T follicular helper cell (primary cell): ENCODE results near the gene CNIH2.
"Not testable (repeated sequence)": the region's sequence is repeated elsewhere in the genome, so short reads cannot be mapped to it uniquely, and the experiment has no call there.

Source experiments
- DNase-seq: peaks from one replicate; pipeline ENCODE4 v3.0.0-alpha.2; 2020; ENCODE audit warnings: low read depth

CNIH2 gene

DNA sequence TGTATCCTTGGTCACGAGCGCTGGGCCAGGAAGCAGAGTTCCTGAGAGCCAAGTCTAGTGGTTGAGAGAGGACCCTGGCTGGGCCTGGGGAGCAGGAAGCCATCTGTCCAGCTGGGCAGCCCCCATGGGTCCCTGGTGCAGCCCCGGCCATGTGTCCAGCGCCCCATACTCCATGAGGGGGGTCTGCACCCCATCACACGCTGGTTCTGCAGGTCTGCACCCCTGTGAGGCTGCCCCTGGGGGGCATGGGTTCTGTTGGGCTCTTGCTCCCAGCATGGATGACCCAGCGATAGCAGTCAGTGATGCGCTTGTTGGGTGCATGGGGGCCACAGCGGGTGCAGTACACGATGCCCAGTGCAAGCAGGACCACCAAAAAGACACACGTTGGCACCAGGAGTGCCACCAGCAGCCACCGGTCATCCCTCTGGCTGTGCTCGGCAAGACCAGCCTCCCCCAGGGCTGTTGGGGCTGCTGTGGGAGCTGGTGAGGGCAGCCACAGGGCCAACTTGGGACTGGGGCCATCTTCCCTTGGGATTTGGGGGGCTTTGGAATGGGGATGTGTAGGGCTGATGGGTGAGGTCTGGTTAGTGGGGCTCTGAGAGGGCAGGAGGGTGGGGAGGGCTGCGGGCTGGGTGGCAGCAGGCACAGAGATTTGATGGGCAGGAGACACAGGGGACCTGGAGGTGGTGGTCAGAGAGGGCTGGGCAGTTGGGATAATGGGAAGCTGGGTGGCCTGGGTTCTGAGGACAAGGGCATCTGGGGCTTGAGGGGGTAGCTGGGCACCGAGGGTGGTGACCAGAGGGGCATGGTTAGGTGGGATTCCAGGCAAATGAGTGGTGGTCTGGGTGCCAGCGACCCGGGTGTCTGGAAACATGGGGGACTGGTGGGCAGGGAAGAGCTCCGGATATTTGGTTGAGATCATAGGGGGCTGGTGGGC, 36.9 kb downstream of the CNIH2 start:
- no peak for DNase-seq

DNA sequence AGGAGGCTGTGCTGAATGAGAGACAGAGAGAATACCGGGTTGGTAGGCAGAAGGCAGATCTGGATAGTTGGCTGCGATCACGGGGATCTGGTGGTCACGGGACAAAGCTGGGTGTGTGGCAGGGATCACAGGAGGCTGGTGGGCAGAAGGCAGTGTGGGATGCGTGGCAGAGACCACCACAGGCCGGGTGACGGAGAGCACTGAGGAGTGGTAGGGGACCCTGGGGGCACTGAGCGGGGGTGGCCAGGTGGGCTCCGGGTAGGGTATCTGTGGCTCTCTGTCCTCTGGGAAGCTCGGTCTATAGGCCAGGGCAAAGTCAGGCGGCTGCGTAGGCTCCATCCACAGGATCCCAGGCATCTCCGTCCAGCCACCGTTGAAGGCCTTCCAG, 37.5 kb downstream of the CNIH2 start:
- DNase-seq: no peak

DNA sequence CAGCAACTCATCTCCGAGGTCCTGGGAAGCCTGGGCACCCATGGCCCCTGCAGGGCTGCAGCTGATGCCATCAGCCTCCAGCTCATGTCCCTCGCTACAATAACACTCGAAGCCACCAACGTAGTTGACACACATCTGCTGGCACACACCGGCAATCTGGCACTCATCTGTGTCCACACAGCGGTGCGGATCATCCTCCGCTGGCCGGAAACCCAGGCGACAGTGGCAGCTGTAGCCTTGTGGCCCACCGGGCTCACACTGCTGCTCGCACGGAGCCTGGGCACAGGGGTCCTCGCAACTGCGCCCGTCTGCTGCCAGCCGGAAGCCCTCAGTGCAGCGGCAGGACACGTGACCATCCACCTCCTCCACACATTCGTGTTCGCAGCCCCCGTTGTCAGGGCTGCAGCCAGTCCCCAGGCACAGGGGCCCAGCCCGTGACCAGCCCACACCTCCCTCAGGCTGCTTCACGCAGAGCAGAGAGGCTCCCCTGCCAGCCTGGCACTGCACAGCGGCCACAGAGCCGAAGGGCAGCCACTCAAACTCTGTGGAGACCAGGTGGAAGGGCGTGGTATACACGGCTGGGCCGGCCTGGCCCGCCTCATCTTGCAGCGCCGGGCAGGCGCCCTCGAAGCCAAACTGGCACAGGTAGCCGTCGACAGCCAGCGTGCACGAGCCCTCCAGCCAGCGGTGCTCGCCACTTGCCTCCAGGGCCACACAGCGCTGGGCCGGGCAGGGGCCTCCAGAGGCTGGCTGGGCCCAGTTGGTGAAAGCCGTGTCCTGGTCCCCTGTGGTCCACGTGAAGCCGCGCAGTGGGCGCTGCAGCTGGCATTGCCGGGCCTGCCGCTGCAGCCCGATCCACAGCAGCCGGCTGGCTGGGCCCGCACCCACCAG, 38.2 kb downstream of the CNIH2 start:
- DNase-seq: no peak

DNA sequence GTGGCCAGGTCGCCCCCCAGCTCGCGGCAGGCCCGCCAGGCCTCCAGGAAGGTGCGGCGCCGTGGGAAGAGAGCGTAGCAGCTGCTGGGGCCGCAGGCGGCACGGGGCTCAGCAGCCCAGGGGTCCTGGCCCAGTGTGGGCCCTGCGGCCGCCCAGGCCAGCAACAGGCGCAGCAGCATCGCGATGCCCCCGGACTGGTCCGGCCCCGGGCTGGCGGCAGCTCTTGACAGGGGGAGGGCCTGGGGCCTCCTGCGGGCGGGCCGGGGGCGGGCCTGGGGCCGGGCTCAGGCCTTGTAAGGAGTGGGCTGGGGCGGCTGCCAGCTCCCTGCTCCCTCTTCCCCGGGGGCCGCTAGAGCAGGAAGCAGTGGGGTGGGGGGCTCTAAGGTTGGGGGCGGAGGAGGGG, 38.9 kb downstream of the CNIH2 start, which contains the start of gene CD248:
TSS of gene CD248 (minus strand) at position 196 of the 403 bp plus-strand sequence. CDS start at position 179, 17 bp downstream.
- no peak for DNase-seq

DNA sequence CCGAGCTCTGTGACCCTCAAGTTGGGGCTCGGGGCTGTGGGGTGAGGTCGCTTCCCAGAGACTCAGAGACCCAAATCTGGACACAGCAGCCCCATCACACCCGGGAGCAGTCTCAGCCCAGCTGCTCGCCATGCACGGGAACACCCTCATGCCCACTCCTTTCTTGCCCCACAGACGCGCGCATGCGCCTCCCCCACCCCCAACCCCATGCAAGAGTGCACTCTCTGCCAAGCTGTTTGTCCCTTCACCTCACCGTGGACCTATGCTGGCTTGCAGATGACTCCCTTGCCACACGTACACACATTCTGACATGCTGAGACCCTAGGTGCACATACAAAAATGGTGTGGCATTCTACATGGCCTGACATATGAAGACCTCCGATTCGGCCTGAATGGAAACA, 39.3 kb downstream of the CNIH2 start:
- no peak for DNase-seq

DNA sequence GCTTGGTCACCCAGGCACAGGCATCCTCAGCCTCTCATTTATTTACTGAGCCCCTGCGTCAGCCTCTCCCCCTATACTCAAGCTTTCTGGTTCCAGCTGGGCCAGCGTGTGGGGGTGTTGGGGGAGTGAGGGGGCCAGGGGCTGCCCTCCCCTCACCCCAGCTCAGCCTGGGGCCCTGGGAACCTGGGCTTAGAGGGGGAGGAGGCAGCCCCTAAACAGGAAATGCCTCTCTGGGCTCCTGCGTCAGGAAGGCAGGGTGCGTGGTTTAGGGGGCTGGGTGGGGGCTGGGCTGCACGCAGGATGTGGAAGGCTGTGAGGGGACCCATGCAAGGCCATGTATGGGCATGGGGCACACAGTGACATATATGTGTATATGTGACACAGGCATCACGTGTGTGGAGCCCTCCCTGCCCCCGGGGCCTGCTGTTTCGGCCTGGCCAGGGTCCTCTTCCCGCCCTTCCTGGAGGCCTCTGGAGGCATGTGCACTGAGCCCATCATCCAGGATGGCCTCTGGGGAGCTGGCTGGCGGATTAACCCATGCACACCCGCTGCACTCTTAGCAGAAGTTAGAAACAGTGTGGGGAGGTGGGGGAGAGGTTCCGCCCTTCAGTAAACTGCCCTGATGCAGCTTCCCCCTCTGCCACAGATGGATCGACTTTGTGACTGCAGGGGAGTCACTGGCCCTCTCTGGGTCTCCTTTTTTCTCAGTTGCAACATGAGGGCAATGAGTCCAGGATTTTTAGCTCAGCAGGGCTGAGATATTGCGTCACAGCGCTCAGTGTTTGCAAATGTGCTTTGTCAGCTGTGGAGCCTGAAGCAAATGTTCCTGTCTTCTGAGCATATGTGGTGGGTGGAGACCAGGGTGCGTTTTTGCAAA, 40.0 kb downstream of the CNIH2 start:
- DNase-seq: peak; percentile 58

DNA sequence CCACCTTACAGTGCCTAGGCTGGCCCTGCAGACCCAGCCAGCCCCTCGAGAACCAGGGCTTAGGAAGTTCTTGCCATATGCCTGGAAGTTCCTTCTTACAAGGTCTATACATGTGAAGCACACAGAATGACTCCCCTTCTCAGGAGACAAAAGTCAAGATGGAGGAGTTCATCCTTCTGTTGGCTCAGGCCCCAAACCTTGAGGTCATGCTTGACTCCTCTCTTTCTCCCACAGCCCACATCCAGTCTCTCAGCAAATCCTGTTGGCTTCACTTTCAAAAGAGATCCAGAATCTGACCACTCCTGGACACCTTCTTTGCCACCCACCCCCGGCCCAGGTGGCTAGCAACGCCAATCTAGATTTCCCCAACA, 40.6 kb downstream of the CNIH2 start:
- no peak for DNase-seq

DNA sequence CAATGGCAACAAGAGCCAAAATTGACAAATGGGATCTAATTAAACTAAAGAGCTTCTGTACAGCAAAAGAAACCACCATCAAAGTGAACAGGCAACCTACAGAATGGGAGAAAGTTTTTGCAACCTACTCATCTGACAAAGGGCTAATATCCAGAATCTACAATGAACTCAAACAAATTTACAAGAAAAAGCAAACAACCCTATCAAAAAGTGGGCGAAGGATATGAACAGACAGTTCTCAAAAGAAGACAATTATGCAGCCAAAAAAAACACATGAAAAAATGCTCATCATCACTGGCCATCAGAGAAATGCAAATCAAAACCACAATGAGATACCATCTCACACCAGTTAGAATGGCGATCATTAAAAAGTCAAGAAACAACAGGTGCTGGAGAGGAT, 42.3 kb downstream of the CNIH2 start:
- DNase-seq: not testable (repeated sequence)

DNA sequence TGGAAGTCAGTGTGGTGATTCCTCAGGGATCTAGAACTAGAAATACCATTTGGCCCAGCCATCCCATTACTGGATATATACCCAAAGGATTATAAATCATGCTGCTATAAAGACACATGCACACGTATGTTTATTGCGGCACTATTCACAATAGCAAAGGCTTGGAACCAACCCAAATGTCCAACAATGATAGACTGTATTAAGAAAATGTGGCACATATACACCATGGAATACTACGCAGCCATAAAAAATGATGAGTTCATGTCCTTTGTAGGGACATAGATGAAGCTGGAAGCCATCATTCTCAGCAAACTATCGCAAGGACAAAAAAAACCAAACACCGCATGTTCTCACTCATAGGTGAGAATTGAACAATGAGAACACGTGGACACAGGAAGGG, 42.8 kb downstream of the CNIH2 start:
- DNase-seq: not testable (repeated sequence)

DNA sequence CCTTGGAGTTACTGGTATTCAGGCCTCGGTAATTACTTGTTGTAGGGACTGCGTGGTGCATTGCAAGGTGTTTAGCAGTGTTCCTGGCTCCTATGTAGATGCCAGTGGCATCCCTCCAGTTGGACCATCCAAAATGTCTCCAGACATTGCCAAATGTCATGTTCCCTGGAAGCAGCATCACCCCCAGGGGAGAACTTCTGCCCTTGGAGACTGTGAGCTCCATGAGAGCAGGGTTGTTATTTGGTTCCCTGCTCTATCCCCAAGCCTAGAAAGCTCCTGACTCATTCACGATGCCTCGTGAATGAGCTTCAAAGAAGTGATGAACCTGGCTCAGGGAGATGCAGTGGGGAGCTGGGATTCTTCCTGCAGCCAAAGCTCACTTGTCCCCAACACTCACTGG, 43.6 kb downstream of the CNIH2 start:
- DNase-seq: no peak

DNA sequence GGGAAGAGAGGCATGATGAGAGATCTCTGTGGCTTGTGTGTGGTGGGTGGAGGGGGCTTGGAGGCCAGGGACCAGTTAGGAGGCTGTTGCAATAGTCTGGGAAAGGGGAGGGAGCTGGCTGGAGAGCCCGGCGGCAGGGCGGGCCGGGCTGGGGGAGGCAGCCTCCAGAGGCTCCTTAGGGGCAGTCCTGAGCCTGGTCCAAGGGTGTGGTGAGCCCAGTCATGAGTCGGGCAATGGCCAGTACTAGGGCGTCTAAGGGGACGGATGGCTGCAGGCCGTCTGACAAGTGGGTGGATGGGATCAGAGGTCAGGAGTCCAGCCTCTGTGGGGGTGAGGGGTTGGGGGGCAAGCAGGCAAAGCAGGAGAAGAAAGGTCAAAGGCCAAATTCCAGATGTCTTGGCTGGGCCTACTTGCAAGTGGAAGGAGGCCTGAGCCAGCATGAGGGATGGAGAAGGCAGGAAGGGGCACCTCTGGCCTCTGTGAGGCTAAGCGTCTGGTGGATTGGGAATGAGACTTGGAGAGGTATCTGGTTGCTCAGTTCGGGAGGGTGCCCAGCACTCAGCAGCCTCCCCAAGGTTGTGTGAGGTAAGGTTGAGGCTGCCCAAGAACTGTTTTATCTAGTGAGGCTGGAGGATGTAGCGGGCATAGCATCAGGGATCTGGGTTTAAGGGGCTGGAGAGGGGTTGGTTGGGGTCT, 44.9 kb downstream of the CNIH2 start:
- no peak for DNase-seq

DNA sequence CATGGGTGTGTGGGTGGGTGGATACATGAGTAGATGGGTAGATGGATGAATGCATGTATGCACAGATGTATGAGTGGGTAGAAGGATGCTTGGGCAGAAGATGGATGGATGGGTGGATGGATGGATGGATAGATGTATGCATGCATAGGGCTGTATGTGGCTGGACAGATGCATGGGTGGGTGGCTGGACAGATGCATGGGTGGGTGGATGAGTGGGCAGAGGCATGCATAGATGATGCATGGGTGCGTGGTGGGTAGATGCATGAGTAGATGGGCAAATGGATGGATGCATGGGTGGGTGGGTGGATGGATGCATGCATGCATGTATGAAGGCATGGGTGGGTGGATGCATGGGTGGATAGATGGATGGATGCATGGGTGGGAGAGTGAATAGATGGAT, 45.7 kb downstream of the CNIH2 start:
- no peak for DNase-seq

DNA sequence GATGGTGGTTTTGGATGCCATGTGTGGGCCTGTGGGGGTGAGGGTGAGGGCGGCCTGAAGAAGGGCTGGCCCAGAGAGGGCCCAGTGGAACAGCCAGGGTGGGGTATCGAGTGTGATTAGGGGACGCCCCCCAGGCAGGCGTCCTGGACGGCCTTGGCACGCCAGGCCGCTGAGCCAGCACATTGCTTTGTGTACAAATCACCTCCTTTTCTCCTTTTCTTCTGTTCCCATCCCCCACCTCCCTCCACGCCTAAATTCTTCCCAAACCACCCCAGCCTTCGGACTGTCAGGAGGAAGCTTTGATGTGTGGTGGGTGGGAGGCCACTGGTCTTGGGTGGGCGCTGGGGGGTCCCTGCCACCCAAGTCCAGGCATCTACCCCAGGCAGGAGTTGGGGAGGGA, 46.7 kb downstream of the CNIH2 start:
- DNase-seq: no peak

DNA sequence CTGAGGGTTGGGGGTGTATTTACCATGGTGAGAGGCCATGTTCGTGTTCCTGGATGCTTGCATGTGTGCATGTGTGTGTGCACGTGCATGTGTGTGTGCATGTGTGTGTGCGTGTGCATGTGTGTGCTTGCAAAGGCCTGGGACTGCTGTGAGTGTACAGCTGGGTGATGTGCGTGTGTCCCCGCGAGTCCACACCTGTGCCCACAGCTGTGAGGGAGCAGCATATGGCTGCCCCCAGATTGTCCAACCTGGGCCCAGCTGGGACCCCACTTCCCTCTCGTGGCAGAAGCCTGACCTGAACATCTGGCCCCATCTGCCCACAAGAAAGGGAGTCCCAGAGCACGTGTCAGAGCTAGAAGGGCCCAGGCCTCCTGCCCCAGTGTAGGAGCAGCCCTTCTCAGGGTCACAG, 47.3 kb downstream of the CNIH2 start:
- DNase-seq: no peak

DNA sequence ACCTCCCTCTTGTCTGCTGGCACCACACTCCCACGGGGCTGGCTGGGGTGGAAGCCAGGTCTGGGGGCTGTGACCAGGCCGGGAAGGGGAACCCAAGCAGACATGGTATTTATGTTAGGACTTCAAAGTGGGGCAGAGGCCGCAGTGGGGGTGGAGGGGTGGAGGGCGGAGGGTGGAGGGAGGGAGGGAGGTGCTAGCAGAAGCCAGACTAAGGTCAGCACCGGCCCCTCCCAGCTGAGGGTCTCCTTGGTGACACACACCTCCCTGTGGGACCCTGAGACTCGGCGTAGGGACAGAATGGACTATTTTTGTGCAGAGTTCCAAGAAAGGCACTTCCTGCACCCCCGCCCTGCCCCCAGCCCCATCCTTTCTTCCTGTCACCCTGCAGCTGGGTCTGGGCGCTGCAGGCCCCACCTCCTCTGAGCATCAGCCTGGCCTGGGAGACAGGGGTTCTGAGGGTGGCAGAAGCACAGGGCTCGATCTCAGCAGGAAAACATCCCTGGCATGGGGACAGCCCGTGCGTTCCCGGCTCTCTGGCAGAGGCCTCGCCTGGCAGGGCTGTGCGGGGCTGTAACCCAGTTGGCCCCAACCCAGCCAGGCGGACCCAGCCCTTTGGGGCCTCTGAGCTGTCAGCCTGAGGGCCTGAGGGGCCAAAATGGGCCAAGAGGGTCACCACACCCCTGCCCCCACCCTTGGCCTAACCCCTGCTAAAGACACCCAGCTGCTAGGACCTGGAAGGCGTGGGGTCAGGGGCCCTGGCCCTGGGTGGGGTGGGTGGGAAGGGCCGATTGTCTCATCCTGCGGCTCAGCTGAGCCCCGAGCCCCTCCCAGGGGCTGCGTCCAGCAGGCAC, 48.5 kb downstream of the CNIH2 start:
- no peak for DNase-seq

DNA sequence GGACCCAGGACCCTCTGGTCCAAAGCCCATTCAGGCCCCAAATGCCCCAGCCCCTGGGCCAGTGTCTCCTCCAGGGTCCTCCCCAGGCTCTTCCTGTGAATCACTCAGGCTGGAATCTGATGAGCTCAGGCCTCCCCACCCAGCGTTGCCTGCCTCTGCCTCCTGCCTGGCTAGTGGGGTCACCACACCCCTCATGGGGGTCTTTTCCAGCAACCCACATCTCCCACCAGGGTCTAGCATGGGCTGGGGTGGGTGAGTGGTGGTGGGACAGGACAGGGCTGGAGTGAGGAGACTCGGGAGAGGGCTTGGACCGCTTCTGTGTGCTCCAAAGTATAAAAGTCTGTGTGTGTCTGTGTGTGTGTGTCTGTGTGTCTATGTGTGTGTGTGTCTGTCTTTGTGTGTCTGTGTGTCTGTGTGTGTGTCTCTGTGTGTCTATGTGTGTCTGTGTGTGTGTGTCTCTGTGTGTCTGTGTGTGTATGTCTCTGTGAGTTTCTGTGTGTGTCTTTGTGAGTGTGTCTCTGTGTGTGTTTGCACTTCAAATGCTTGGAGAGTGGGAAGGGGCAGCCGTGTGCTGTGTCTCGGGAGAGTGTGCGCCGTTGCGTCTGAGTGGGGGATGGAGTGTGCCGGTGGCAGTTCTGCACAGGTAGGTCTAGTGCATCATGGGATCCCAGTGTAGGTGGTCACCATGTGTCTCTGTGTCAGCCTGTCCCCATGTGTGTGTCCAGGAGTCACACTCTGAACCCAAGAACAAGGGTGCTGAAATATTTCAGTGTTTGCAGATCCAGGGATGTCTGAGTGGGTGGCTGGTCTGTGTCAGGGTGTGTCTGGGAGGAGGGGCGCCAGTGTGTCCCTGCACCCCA, 49.4 kb downstream of the CNIH2 start:
- DNase-seq: no peak

DNA sequence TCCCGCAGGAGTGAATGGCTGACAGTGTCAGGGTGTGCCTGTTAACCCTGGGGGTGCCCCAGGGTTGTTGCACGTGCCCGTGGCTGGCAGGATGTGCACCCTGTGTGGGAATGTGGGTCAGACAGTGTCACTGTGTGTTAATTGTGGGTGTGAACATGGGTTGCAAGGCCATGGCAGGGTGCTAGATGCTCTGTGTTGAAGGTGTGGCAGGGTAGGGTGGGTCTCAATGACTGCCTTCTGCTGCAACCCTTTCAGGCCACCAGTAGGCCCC, 50.0 kb downstream of the CNIH2 start:
- no peak for DNase-seq

DNA sequence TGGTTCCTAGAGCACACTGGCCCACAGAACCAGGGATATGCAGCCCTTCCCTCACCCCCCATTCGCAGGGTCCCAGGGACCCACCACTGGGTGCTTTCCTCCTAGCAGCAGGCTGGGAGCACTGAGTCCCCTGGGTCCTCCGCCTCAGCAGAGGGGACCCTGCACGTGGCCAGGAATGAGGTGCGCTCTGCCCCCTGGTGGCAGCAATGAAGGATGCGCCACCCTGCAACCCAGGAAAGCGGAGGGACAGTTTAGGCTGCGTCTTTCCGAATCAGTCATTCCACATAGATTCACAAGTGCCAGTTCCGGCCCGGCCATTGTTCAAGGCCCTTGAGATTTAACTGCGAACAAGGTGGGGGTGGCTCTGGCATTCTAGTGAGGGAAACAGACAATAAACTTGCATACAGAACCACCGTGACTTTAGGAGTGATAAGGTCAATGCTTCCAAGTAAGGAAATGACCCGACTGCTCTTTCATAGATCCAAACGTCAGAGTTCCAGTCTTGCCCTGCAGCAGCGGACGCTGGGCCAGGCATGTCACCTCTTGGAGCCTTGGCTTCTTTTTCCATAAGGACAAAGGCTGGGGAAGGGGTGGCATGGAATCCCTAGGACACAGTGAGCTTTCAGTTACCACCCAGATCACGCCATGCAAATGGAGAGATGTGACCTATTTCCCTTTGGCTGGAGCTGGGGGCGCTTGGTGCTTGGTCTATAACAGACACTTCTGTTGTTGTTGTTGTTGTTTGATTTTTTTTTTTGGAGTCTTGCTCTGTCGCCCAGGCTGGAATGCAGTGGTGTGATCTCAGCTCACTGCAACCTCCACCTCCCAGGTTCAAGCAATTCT, 50.5 kb downstream of the CNIH2 start:
- DNase-seq: peak; percentile 70
